ENCODE results near the gene TICAM1.

DNA sequence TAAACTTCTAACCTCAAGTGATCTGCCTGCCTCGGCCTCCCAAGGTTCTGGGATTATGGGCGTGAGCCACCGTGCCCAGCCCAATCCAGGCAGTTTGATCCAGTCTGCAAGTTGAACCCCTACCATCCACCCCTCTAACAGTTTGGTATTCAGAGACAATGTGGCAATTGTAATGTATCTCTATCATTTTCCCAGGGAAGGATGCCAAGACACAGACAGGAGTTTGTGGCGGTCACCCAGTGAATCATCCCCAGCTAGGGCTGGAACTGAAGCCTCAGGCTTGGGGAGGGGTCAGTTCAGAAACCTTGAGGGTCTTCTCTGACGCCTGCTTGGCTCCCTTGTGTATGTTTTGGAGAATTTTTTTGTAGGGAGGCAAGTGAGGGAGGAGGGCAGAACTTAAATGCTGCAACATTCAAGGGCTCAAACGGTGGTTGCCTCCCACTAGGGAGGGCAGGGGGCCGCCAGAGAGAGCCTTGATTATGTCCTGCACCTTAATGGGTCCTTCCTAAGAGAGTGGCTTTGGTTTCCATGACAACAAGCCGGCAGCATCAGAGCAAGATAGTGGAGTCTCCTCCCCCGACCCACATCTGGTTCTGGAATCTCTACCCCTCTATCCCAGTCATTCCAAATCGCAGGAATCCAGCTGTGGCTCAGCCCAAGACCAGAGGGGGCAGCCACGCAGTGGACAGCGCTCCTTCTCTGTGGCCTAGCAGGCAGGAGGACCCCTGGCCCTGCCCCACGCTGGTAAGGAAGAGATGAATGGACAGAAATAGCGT lies 54.9 kb downstream of the TICAM1 start:
- no peak for TF ChIP-seq CTCF (IDR thresholded peaks at IDR 0.05; ENCODE audit: low read depth, low read length)
- no peak for TF ChIP-seq POLR2A (IDR thresholded peaks at IDR 0.05; ENCODE audit: extremely low read depth, insufficient read length)
- TF ChIP-seq, protein P1, sequence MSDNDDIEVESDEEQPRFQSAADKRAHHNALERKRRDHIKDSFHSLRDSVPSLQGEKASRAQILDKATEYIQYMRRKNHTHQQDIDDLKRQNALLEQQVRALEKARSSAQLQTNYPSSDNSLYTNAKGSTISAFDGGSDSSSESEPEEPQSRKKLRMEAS (IDR thresholded peaks at IDR 0.05; ENCODE audit: low read depth, low read length): no peak

Measured in NB4 (cell line).